HG03159 (cell line): Measurements from ENCODE around the gene PPP1R18.
"Not testable (repeated sequence)": the region's sequence is repeated elsewhere in the genome, so short reads cannot be mapped to it uniquely, and the experiment has no call there.

ENCODE experiments used
- ATAC-seq: cut with Tn5 transposase; IDR thresholded peaks from one replicate; pipeline ENCODE4 v1.9.1; 2021; ENCODE audit warnings: mild to moderate bottlenecking, moderate library complexity; ENCODE audit not compliant: unreplicated experiment

Gene PPP1R18

GRCh38 chr6:30670760-30671527 is 15.5 kb downstream of the PPP1R18 start:
- no peak for ATAC-seq

GRCh38 chr6:30666300-30666699 is 20.1 kb downstream of the PPP1R18 start:
- ATAC-seq: not testable (repeated sequence)

GRCh38 chr6:30664994-30665767 is 21.3 kb downstream of the PPP1R18 start:
- no peak for ATAC-seq

DNA sequence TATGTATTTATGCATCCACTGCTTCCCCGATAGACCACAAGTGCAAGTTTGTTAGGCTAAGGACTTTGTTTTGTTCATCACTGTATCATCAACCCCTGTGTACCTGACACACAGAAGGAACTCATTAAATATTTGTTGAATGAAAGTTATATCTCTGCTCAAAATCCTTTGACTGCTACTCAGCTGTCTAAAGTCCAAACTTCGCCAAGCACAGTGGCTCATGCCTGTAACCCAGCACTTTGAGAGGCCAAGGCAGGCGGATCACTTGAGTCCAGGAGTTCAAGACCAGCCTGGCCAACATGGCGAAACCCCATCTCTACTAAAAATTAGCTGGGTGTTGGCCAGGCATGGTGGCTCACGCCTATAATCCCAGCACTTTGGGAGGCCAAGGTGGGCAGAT is 28.5 kb downstream of the PPP1R18 start:
- not testable (repeated sequence) for ATAC-seq

- no peak for ATAC-seq
These were observed 29.0 kb downstream of the PPP1R18 start for GRCh38 chr6:30657454-30657853.

GRCh38 chr6:30656513-30656912 is 29.9 kb downstream of the PPP1R18 start:
- ATAC-seq: no peak

GRCh38 chr6:30655743-30656094 is 30.7 kb downstream of the PPP1R18 start:
- ATAC-seq: no peak

GRCh38 chr6:30654798-30655742 is 31.4 kb downstream of the PPP1R18 start:
- no peak for ATAC-seq

- ATAC-seq: no peak
These were observed 35.3 kb downstream of the PPP1R18 start for GRCh38 chr6:30651143-30651542.

GRCh38 chr6:30647242-30648116 is 39.0 kb downstream of the PPP1R18 start:
- ATAC-seq: peak; percentile 57

- ATAC-seq: peak; percentile 59
These were observed 39.8 kb downstream of the PPP1R18 start, which contains the start of gene C6orf136 for GRCh38 chr6:30646450-30647241. C6orf136 (plus strand) TSS chr6:30647133; CDS start chr6:30647232, 99 bp downstream.

DNA sequence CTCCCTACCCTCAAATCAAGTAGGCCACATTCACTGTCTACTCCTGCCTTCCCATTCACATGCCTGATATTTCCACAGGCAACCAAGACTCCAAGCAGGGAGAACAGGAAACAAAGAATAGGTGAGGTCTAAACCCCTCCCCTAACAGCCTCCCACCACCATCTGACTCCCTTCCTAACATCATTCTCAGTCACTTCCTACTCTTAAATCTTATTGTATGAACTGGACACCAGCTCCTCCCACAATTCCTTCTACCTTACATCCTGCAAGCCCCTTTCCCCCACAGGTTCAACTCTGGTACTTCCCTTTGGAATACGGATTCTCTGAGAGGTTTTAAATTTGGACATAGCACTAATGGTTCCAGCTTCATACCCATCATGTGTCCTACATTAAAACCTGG is 40.5 kb downstream of the PPP1R18 start:
- ATAC-seq: no peak

DNA sequence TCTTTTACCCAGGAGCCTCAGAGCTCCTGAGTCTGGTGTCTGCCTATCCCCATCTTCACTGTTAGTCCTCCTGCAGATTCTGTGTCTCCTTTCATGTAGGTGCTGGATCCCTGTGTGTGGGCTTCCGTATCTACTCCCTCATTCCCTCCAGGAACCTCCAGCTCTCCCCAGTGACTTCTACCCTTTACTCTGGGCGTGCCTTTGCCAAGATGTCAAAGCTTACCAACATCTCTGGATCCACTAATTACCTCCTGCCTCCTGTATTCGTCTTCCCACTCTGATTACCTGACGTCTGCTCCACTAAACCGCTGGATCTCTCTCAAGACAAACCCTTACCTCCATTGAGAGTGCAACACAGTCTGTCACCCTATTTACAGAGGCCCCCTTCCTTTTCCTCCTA is 41.7 kb downstream of the PPP1R18 start:
- no peak for ATAC-seq

GRCh38 chr6:30643656-30644055 is 42.8 kb downstream of the PPP1R18 start:
- ATAC-seq: no peak

DNA sequence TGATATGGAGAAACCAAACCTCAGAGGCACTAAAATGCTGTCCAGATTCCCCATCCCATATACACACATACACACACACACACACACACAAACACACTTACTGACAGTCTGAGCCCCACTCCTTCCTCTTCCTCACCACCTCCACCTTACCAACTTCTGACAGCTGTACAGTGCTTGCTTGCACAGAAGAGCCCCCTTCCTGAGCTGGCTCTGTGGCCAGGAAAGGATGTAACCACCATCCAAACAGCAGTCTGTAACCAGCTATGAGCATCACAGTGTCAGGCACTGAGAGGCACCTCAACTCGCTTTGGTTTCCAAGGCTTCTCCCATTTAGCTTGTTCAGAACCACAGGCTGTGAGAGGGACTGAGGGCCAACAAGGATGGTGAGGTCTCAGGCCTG is 45.4 kb downstream of the PPP1R18 start:
- ATAC-seq: no peak

GRCh38 chr6:30640481-30640880 is 46.0 kb downstream of the PPP1R18 start:
- no peak for ATAC-seq

GRCh38 chr6:30635834-30636233 is 50.6 kb downstream of the PPP1R18 start:
- ATAC-seq: no peak

GRCh38 chr6:30626484-30627366 is 59.7 kb downstream of the PPP1R18 start, which contains the start of gene ATAT1:
ATAT1 (plus strand) TSS chr6:30626874.
- ATAC-seq: peak; percentile 80
